GM12878 (cell line): ENCODE results near the gene STAMBPL1. TPM values are rescaled to one million over a fixed set of nuclear protein-coding genes. Genes with fewer than 3 reads are reported as not detected.

Experiments
- ATAC-seq: fragments of 200-7000 bp; cut with Tn5 transposase; 3 replicates; pipeline ENCODE4 v1.9.1; 2020; ENCODE audit warnings: mild to moderate bottlenecking, moderate library complexity
- BruUV-seq: library from RNA; stranded (reverse); fragments of 400-500 nt; replicated peaks from 2 replicates; lab custom pipeline; 2021; lab: Mats Ljungman, UMichigan
- CTCF ChIA-PET: fragments of 300-600 bp; sonication (Branson Sonifier 250); formaldehyde crosslinking; extraction: SDS; loops from one replicate; lab custom pipeline; 2021; ENCODE audit warnings: inconsistent platforms; lab: Yijun Ruan, JAX
- POLR2A ChIA-PET: fragments of 350-600 bp; formaldehyde crosslinking; extraction: SDS; loops from one replicate; lab custom pipeline; 2021; ENCODE audit warnings: inconsistent platforms; lab: Charles Lee
- RAD21 ChIA-PET: fragments of 300-600 bp; sonication (Branson Sonifier 250); formaldehyde crosslinking; loops from one replicate; lab custom pipeline; 2023; ENCODE audit warnings: antibody characterized with exemption; ENCODE audit not compliant: unreplicated experiment; lab: Charles Lee
- SMC1A ChIA-PET: fragments of 300-600 bp; sonication (Branson Sonifier 250); formaldehyde crosslinking; loops from one replicate; lab custom pipeline; 2023; ENCODE audit not compliant: unreplicated experiment, uncharacterized antibody; lab: Charles Lee
- DNase-seq: peaks from one replicate; pipeline ENCODE4 v3.0.0-alpha.2; 2011; ENCODE audit warnings: low read depth, low spot score
- FAIRE-seq: peaks from 3 replicates; lab custom pipeline; 2011; peaks lifted over from hg19 to GRCh38; lab: Jason Lieb, UNC
- H2AFZ ChIP-seq: 2 replicates; pipeline ENCODE4 v1.6.0; 2011; ENCODE audit warnings: low read depth, low read length, control low read depth; ENCODE audit not compliant: control insufficient read depth
- H3K27ac ChIP-seq: 2 replicates; pipeline ENCODE4 v1.5.1; 2011; ENCODE audit warnings: control low read depth; ENCODE audit not compliant: control insufficient read depth, insufficient read depth
- H3K27me3 ChIP-seq, 2 experiments: replicated peaks in 1 of 2; 2 replicates each; pipeline versions ENCODE4 v1.6.0 to v1.6.1; 2011; ENCODE audit warnings: low read length in 1 of 2; ENCODE audit not compliant: control insufficient read depth in 2 of 2, insufficient read depth in 2 of 2
- H3K36me3 ChIP-seq, 2 experiments: 2 replicates each; pipeline ENCODE4 v1.5.1; 2011; ENCODE audit warnings: low read length in 1 of 2; ENCODE audit not compliant: control insufficient read depth in 2 of 2, insufficient read depth in 2 of 2
- H3K4me1 ChIP-seq: 2 replicates; pipeline ENCODE4 v1.6.1; 2011; ENCODE audit warnings: mild to moderate bottlenecking, low read length, moderate library complexity, mixed read lengths; ENCODE audit not compliant: control insufficient read depth, insufficient read depth
- H3K4me2 ChIP-seq: 2 replicates; pipeline ENCODE4 v1.6.0; 2011; ENCODE audit warnings: control low read depth; ENCODE audit not compliant: control insufficient read depth, insufficient read depth
- H3K4me3 ChIP-seq: fragments of 200-600 bp; sonication (generic); 2 replicates; pipeline ENCODE4 v1.5.1; 2016
- H3K79me2 ChIP-seq: 2 replicates; pipeline ENCODE4 v1.6.0; 2011; ENCODE audit warnings: low read length; ENCODE audit not compliant: control insufficient read depth, insufficient read depth
- H3K9ac ChIP-seq: 2 replicates; pipeline ENCODE4 v1.8.0; 2011; ENCODE audit warnings: low read length, control low read depth, mixed read lengths; ENCODE audit not compliant: control insufficient read depth, insufficient read depth
- H3K9me3 ChIP-seq: replicated peaks from 3 replicates; pipeline ENCODE4 v1.5.1; 2011; ENCODE audit warnings: mild to moderate bottlenecking, low read length; ENCODE audit not compliant: control insufficient read depth, insufficient read depth
- H4K20me1 ChIP-seq: 2 replicates; pipeline ENCODE4 v1.6.0; 2011; ENCODE audit not compliant: control insufficient read depth, insufficient read depth
- ATF2 ChIP-seq: IDR thresholded peaks from 2 replicates; pipeline ENCODE4 v1.6.1; 2012; ENCODE audit warnings: low read length, inconsistent platforms
- CHD4 ChIP-seq: fragments of 200-600 bp; sonication (generic); IDR thresholded peaks from 2 replicates; pipeline ENCODE4 v1.6.1; 2016; ENCODE audit warnings: mild to moderate bottlenecking
- CREM ChIP-seq: IDR thresholded peaks from 2 replicates; pipeline ENCODE4 v1.6.1; 2014; ENCODE audit warnings: antibody characterized with exemption, low read depth
- HDAC2 ChIP-seq: fragments of 200-600 bp; sonication (generic); IDR thresholded peaks from 2 replicates; pipeline ENCODE4 v1.6.1; 2017
- KDM1A ChIP-seq: fragments of 200-600 bp; sonication (generic); IDR thresholded peaks from 2 replicates; pipeline ENCODE4 v1.6.1; 2016; ENCODE audit warnings: borderline replicate concordance
- MYB ChIP-seq: fragments of 150-350 bp; IDR thresholded peaks from 2 replicates; pipeline ENCODE4 v1.6.1; 2014; ENCODE audit warnings: mild to moderate bottlenecking, low read depth, low read length, borderline replicate concordance
- PAX8 ChIP-seq: fragments of 450-650 bp; IDR thresholded peaks from 2 replicates; pipeline ENCODE4 v1.6.1; 2017; ENCODE audit warnings: mild to moderate bottlenecking, moderate library complexity
- RUNX3 ChIP-seq: IDR thresholded peaks from 2 replicates; pipeline ENCODE4 v1.6.1; 2012; ENCODE audit warnings: low read length, inconsistent platforms
- TCF7 ChIP-seq: IDR thresholded peaks from 2 replicates; pipeline ENCODE4 v1.6.1; 2014; ENCODE audit warnings: antibody characterized with exemption, borderline replicate concordance
- YBX1 ChIP-seq: fragments of 450-650 bp; IDR thresholded peaks from 2 replicates; pipeline ENCODE4 v1.6.1; 2016; ENCODE audit warnings: antibody characterized with exemption
- YY1 ChIP-seq: IDR thresholded peaks from 2 replicates; pipeline ENCODE4 v1.6.1; 2011; ENCODE audit warnings: low read depth, mild to moderate bottlenecking, low read length
- ZBED1 ChIP-seq: IDR thresholded peaks from 2 replicates; pipeline ENCODE4 v1.6.1; 2016; ENCODE audit warnings: borderline replicate concordance
- ZNF217 ChIP-seq: fragments of 450-650 bp; IDR thresholded peaks from 2 replicates; pipeline ENCODE4 v1.6.1; 2017; ENCODE audit warnings: antibody characterized with exemption, mild to moderate bottlenecking
- ZSCAN29 ChIP-seq: fragments of 450-650 bp; IDR thresholded peaks from 2 replicates; pipeline ENCODE4 v1.6.1; 2017; ENCODE audit warnings: mild to moderate bottlenecking, moderate library complexity
- WGBS: methylation state at CpG from one replicate; pipeline ENCODE4 v1.1.6; 2016; ENCODE audit warnings: low lambda C conversion rate; ENCODE audit not compliant: insufficient replicate concordance, insufficient coverage; ENCODE audit errors: missing lambda C conversion rate; 5-methylcytosine and 5-hydroxymethylcytosine counted together
- in situ Hi-C: fragments of 300-500 bp; cut with MboI; formaldehyde crosslinking; loops from 9 replicates; pipeline ENCODE4 v1.14.3; 2018; ENCODE audit warnings: mixed read lengths
- intact Hi-C: fragments of 100-400 bp; cut with micrococcal nuclease; formaldehyde crosslinking; loops from one replicate; pipeline ENCODE4 v1.14.2; 2022; ENCODE audit not compliant: unreplicated experiment
- polyA plus RNA-seq, 11 experiments: library from polyadenylated mRNA; depleted of rRNA in 4 of 11; unstranded in 6 of 11; stranded (reverse) in 5 of 11; fragments of >200 nt; fragmentation: Nextera tagmentation in 4 of 11; fragmentation: Illumina TruSeq in 1 of 11; extraction: Ambion mirVana in 4 of 11; extraction: Trizol in 1 of 11; gene quantifications; 1 replicate in 1 of 11; 2 replicates in 10 of 11; pipeline versions ENCODE4 v1.2.1 to v1.2.3, GENCODE V29; 2011 to 2016; ENCODE audit warnings: inconsistent platforms in 2 of 11, missing spikeins in 2 of 11, low read depth in 1 of 11
- total RNA-seq, 4 experiments: library from RNA; depleted of rRNA in 3 of 4; stranded (reverse); fragments of >200 nt in 3 of 4; fragmentation: Illumina TruSeq in 1 of 4; extraction: Trizol in 1 of 4; gene quantifications; 2 replicates each; pipeline versions ENCODE4 v1.2.1 to v1.2.3, GENCODE V29; 2013 to 2021
- TF ChIP-seq, protein P1 (sequence below): fragments of 150-350 bp; IDR thresholded peaks from 2 replicates; pipeline ENCODE4 v1.6.1; 2016; ENCODE audit warnings: low read depth, low read length

Gene STAMBPL1
- total and polyA plus RNA-seq, 10 of the 15 experiments (the other 5 are each of a cell fraction or from before 2014, with no cell fraction given), result 7.5 to 44.1 (median 25.4) TPM

DNA sequence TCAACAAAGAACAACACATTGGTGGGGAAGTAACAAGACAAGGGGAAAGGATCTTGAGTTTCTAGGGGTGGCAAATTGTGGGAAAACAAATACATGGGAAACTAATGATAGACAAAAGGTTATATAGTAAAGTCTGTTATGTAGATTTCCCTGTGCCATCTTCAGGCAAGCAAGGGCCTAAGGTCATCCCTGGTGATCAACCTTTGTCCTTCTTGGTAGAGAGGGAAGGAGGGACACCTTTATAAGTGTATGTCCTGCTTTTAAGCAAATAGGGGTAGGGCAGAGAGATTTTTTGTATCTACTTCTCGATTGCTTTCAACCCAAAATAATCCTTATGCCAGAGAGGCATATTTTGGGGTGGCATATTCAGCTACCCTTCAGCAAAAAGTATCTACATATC lies 84.3 kb downstream of the STAMBPL1 start:
- H3K27ac ChIP-seq, result no peak overlapping the region
- H3K4me3 ChIP-seq, result no peak overlapping the region
- H3K9me3 ChIP-seq, result no peaks in the 10 kb centered on the region
- no peak overlapping the region for H3K4me2 ChIP-seq
- H4K20me1 ChIP-seq, result no peaks in the 10 kb centered on the region
- in situ Hi-C loops, result no loop called here
- no peak overlapping the region for H3K9ac ChIP-seq
- ATAC-seq, result no peak
- H3K79me2 ChIP-seq, result no peaks in the 10 kb centered on the region
- H2AFZ ChIP-seq, result no peak overlapping the region
- ChIA-PET CTCF (interaction anchor here (0.9 to 1.4 kb wide), 3 partner anchors 23 to 65 kb away, joined by 3 read pairs; no protein-coding TSS in a partner anchor), RAD21 (no interaction called here), SMC1A (interaction anchor here (1.0 to 1.6 kb wide), 3 partner anchors 12 to 32 kb away, joined by 3 to 5 read pairs (median 5); no protein-coding TSS in a partner anchor), POLR2A (no interaction called here)
- no peak for FAIRE-seq
- H3K27me3 ChIP-seq, result no peaks in the 10 kb centered on the region
- DNase-seq, result no peak
- no peaks in the 10 kb centered on the region for H3K4me1 ChIP-seq
- BruUV-seq, result no TSS peak
- intact Hi-C loops, result no loop called here
- 100% methylated on average over 1 of the region's 1 CpG for WGBS
- H3K36me3 ChIP-seq, result no peaks in the 10 kb centered on the region
- no peak for TF ChIP-seq ZSCAN29
- no peak for TF ChIP-seq ZBED1
- no peak for TF ChIP-seq CREM
- TF ChIP-seq, protein P1, sequence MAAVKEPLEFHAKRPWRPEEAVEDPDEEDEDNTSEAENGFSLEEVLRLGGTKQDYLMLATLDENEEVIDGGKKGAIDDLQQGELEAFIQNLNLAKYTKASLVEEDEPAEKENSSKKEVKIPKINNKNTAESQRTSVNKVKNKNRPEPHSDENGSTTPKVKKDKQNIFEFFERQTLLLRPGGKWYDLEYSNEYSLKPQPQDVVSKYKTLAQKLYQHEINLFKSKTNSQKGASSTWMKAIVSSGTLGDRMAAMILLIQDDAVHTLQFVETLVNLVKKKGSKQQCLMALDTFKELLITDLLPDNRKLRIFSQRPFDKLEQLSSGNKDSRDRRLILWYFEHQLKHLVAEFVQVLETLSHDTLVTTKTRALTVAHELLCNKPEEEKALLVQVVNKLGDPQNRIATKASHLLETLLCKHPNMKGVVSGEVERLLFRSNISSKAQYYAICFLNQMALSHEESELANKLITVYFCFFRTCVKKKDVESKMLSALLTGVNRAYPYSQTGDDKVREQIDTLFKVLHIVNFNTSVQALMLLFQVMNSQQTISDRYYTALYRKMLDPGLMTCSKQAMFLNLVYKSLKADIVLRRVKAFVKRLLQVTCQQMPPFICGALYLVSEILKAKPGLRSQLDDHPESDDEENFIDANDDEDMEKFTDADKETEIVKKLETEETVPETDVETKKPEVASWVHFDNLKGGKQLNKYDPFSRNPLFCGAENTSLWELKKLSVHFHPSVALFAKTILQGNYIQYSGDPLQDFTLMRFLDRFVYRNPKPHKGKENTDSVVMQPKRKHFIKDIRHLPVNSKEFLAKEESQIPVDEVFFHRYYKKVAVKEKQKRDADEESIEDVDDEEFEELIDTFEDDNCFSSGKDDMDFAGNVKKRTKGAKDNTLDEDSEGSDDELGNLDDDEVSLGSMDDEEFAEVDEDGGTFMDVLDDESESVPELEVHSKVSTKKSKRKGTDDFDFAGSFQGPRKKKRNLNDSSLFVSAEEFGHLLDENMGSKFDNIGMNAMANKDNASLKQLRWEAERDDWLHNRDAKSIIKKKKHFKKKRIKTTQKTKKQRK, result no peak
- TF ChIP-seq RUNX3, result no peak
- TF ChIP-seq KDM1A, result no peak
- TF ChIP-seq YY1, result no peak
- no peak for TF ChIP-seq ZNF217
- no peak for TF ChIP-seq HDAC2
- TF ChIP-seq CHD4, result no peak
- no peak for TF ChIP-seq TCF7
- no peak for TF ChIP-seq PAX8
- no peak for TF ChIP-seq ATF2
- no peak for TF ChIP-seq YBX1
- no peak for TF ChIP-seq MYB
